HG03175 (cell line): ENCODE results near the gene CLIP3.

Experiments
- ATAC-seq: cut with Tn5 transposase; IDR thresholded peaks from one replicate; pipeline ENCODE4 v1.9.1; 2021; ENCODE audit warnings: mild to moderate bottlenecking, moderate library complexity; ENCODE audit not compliant: unreplicated experiment

The CLIP3 gene

GRCh38 chr19:36009633-36010379 lies 22.9 kb downstream of the CLIP3 start:
- ATAC-seq: no peak

- ATAC-seq: no peak
Observed at GRCh38 chr19:36009220-36009619, 23.5 kb downstream of the CLIP3 start.

- ATAC-seq: no peak
Observed at GRCh38 chr19:36008336-36008978, 24.2 kb downstream of the CLIP3 start, which contains the start of gene SYNE4. SYNE4 (minus strand) TSS chr19:36008813; CDS start chr19:36008681, 132 bp downstream.

GRCh38 chr19:36006955-36007354 lies 25.7 kb downstream of the CLIP3 start:
- no peak for ATAC-seq

GRCh38 chr19:36003284-36003683 lies 29.4 kb downstream of the CLIP3 start:
- no peak for ATAC-seq

- no peak for ATAC-seq
Observed at GRCh38 chr19:36001605-36002004, 31.1 kb downstream of the CLIP3 start.

GRCh38 chr19:35996777-35997176 lies 35.9 kb downstream of the CLIP3 start:
- ATAC-seq: no peak

GRCh38 chr19:35995048-35995993 lies 37.4 kb downstream of the CLIP3 start, which contains the start of gene SDHAF1:
SDHAF1 (plus strand) TSS chr19:35995188; CDS start chr19:35995275, 87 bp downstream.
- peak; percentile 84 for ATAC-seq

- no peak for ATAC-seq
Observed at GRCh38 chr19:35993923-35994598, 38.6 kb downstream of the CLIP3 start.

GRCh38 chr19:35992907-35993765 lies 39.5 kb downstream of the CLIP3 start:
- ATAC-seq: no peak

- ATAC-seq: no peak
Observed at GRCh38 chr19:35991731-35992450, 40.8 kb downstream of the CLIP3 start.

GRCh38 chr19:35990771-35991730 lies 41.6 kb downstream of the CLIP3 start:
- ATAC-seq: no peak

- no peak for ATAC-seq
Observed at GRCh38 chr19:35990156-35990555, 42.5 kb downstream of the CLIP3 start.

- no peak for ATAC-seq
Observed at GRCh38 chr19:35988824-35989223, 43.8 kb downstream of the CLIP3 start.

GRCh38 chr19:35987571-35987896 lies 45.1 kb downstream of the CLIP3 start:
- ATAC-seq: no peak

- ATAC-seq: no peak
Observed at GRCh38 chr19:35986664-35987570, 45.8 kb downstream of the CLIP3 start.

GRCh38 chr19:35986111-35986510 lies 46.6 kb downstream of the CLIP3 start:
- no peak for ATAC-seq
